ENCODE measurements around the gene TRERF1. TPM values are rescaled to one million over a fixed set of nuclear protein-coding genes. Genes with fewer than 3 reads are reported as not detected.
A peak's percentile ranks its signal among the peaks of the same experiment; 100 is the strongest.

Gene TRERF1
- polyA plus RNA-seq, 1 donor (not counting 4 experiments of a cell fraction or from before 2014, with no cell fraction given): 4.8 TPM

GRCh38 chr6:42281570-42281969, 170.2 kb downstream of the TRERF1 start:
- Histone ChIP-seq H3K27me3 (ENCODE audit: control insufficient read depth, extremely low read depth, insufficient read depth, low read length) (no peaks in the 10 kb centered on the region), H3K9ac (ENCODE audit: control insufficient read depth, extremely low read depth, insufficient read depth, low read length) (peak overlapping the region; percentile 20), H3K4me2 (ENCODE audit: control insufficient read depth, extremely low read depth, insufficient read depth, low read depth, low read length) (peak overlapping the region; percentile 81), H3K4me3 (ENCODE audit: control insufficient read depth in 2 of 3, extremely low read depth in 1 of 3, insufficient read depth in 2 of 3, low read depth in 1 of 3, low read length in 3 of 3) (no peak overlapping the region), H4K20me1 (ENCODE audit: control insufficient read depth, extremely low read depth, insufficient read depth, low read length) (no peaks in the 10 kb centered on the region), H3K9me3 (ENCODE audit: control insufficient read depth, low read depth, low read length) (no peaks in the 10 kb centered on the region), H3K27ac (ENCODE audit: control insufficient read depth, insufficient read depth, low read length) (peak overlapping the region; percentile 47), H2AFZ (ENCODE audit: control insufficient read depth, low read length) (no peak overlapping the region), H3K4me1 (ENCODE audit: control insufficient read depth, extremely low read depth, insufficient read depth, low read length) (peaks cover 36% of the 10 kb centered on the region), H3K36me3 (ENCODE audit: control insufficient read depth in 2 of 2, extremely low read depth in 1 of 2, insufficient read depth in 2 of 2, low read length in 2 of 2) (no peaks in the 10 kb centered on the region), H3K79me2 (ENCODE audit: control insufficient read depth, insufficient read depth, low read length) (no peaks in the 10 kb centered on the region), H3K9me1 (ENCODE audit: control insufficient read depth, extremely low read depth, insufficient read depth, low read length) (no peaks in the 10 kb centered on the region)
- FAIRE-seq (peak; percentile 5), DNase-seq (ENCODE audit: low read depth, low spot score) (no peak)
- TF ChIP-seq EZH2 (IDR thresholded peaks at IDR 0.05; ENCODE audit: low read length) (no peak), CTCF (optimal IDR thresholded peaks at IDR 0.05 in 1 of 3, IDR thresholded peaks at IDR 0.05 in 1 of 3, conservative IDR thresholded peaks at IDR 0.05 in 1 of 3; ENCODE audit: extremely low read depth in 1 of 3, insufficient read depth in 2 of 3, low read length in 3 of 3) (no peak)
- dilution Hi-C loops (cut with MboI; ENCODE audit: extremely low pct_ligation_motif_present, low sequenced_read_pairs): no loop called here

- no peak for TF ChIP-seq CTCF (optimal IDR thresholded peaks at IDR 0.05 in 1 of 3, IDR thresholded peaks at IDR 0.05 in 1 of 3, conservative IDR thresholded peaks at IDR 0.05 in 1 of 3; ENCODE audit: extremely low read depth in 1 of 3, insufficient read depth in 2 of 3, low read length in 3 of 3)
- TF ChIP-seq EZH2 (IDR thresholded peaks at IDR 0.05; ENCODE audit: low read length): no peak
- H4K20me1 ChIP-seq (ENCODE audit: control insufficient read depth, extremely low read depth, insufficient read depth, low read length): no peaks in the 10 kb centered on the region
- H3K27me3 ChIP-seq (ENCODE audit: control insufficient read depth, extremely low read depth, insufficient read depth, low read length): no peaks in the 10 kb centered on the region
- H3K9me3 ChIP-seq (ENCODE audit: control insufficient read depth, low read depth, low read length): no peaks in the 10 kb centered on the region
- peaks cover 0 to 1% of the 10 kb centered on the region in 2 experiments for H3K36me3 ChIP-seq (ENCODE audit: control insufficient read depth in 2 of 2, extremely low read depth in 1 of 2, insufficient read depth in 2 of 2, low read length in 2 of 2)
- dilution Hi-C loops (cut with MboI; ENCODE audit: extremely low pct_ligation_motif_present, low sequenced_read_pairs): no loop called here
- H3K4me2 ChIP-seq (ENCODE audit: control insufficient read depth, extremely low read depth, insufficient read depth, low read depth, low read length): peak overlapping the region; percentile 81
- peaks cover 36% of the 10 kb centered on the region for H3K4me1 ChIP-seq (ENCODE audit: control insufficient read depth, extremely low read depth, insufficient read depth, low read length)
- H3K9ac ChIP-seq (ENCODE audit: control insufficient read depth, extremely low read depth, insufficient read depth, low read length): peak overlapping the region; percentile 36
- H3K27ac ChIP-seq (ENCODE audit: control insufficient read depth, insufficient read depth, low read length): peak overlapping the region; percentile 47
- FAIRE-seq: peak; percentile 83
- no peak for DNase-seq (ENCODE audit: low read depth, low spot score)
- no peaks in the 10 kb centered on the region for H3K79me2 ChIP-seq (ENCODE audit: control insufficient read depth, insufficient read depth, low read length)
- peak overlapping the region in 2 of 3 experiments; percentile 31 to 39 for H3K4me3 ChIP-seq (ENCODE audit: control insufficient read depth in 2 of 3, extremely low read depth in 1 of 3, insufficient read depth in 2 of 3, low read depth in 1 of 3, low read length in 3 of 3)
- no peaks in the 10 kb centered on the region for H3K9me1 ChIP-seq (ENCODE audit: control insufficient read depth, extremely low read depth, insufficient read depth, low read length)
- H2AFZ ChIP-seq (ENCODE audit: control insufficient read depth, low read length): no peak overlapping the region
Observed at GRCh38 chr6:42280966-42281533, 170.7 kb downstream of the TRERF1 start.

Data from keratinocyte (primary cell).